Measurements from ENCODE around the gene OTUB1. TPM values are rescaled to one million over a fixed set of nuclear protein-coding genes. Genes with fewer than 3 reads are reported as not detected.

OTUB1 gene
- total and polyA plus RNA-seq, 4 donors = 37.0 to 67.9 (median 39.9) TPM

GRCh38 chr11:64015510-64015909 is 29.3 kb downstream of the OTUB1 start:
- DNase-seq = no peak
- H3K27ac ChIP-seq (ENCODE audit: low read depth in 1 of 2, low read length in 2 of 2) = no peak overlapping the region
- no peaks in the 10 kb centered on the region for H3K4me1 ChIP-seq (ENCODE audit: control insufficient read depth in 1 of 2, insufficient read depth in 2 of 2, low read length in 2 of 2)
- H3K4me3 ChIP-seq (ENCODE audit: low read length in 2 of 2) = no peak overlapping the region
- H3K36me3 ChIP-seq (ENCODE audit: control insufficient read depth in 1 of 2, insufficient read depth in 2 of 2, low read length in 1 of 2) = no peaks in the 10 kb centered on the region
- no peaks in the 10 kb centered on the region for H3K9me3 ChIP-seq (ENCODE audit: control insufficient read depth, low read length)
- no peak for ATAC-seq (ENCODE audit: low FRiP score)
- no peaks in the 10 kb centered on the region for H3K27me3 ChIP-seq (ENCODE audit: control insufficient read depth in 1 of 2, insufficient read depth in 2 of 2, low read length in 1 of 2)
- intact Hi-C loops (cut with DNase I) = loop anchor here in 1 of 2 donors (5.0 kb wide), 1 partner anchor 122 kb away; no protein-coding TSS in a partner anchor
- 83 to 86% methylated on average over 20 of the region's 20 CpGs for WGBS, 2 donors

GRCh38 chr11:64015935-64016845 is 30.0 kb downstream of the OTUB1 start:
- H3K4me3 ChIP-seq (ENCODE audit: low read length in 2 of 2) = no peak overlapping the region
- H3K36me3 ChIP-seq (ENCODE audit: control insufficient read depth in 1 of 2, insufficient read depth in 2 of 2, low read length in 1 of 2) = no peaks in the 10 kb centered on the region
- H3K9me3 ChIP-seq (ENCODE audit: control insufficient read depth, low read length) = no peaks in the 10 kb centered on the region
- WGBS, 2 donors = 89 to 90% methylated on average over 35 of the region's 35 CpGs
- no peak overlapping the region for H3K27ac ChIP-seq (ENCODE audit: low read depth in 1 of 2, low read length in 2 of 2)
- DNase-seq (no peak), ATAC-seq (ENCODE audit: low FRiP score) (no peak)
- H3K27me3 ChIP-seq (ENCODE audit: control insufficient read depth in 1 of 2, insufficient read depth in 2 of 2, low read length in 1 of 2) = no peaks in the 10 kb centered on the region
- H3K4me1 ChIP-seq (ENCODE audit: control insufficient read depth in 1 of 2, insufficient read depth in 2 of 2, low read length in 2 of 2) = no peaks in the 10 kb centered on the region
- intact Hi-C loops (cut with DNase I) = loop anchor here in 1 of 2 donors (5.0 kb wide), 1 partner anchor 121 kb away; no protein-coding TSS in a partner anchor

- Histone ChIP-seq H3K36me3 (ENCODE audit: control insufficient read depth in 1 of 2, insufficient read depth in 2 of 2, low read length in 1 of 2) (no peaks in the 10 kb centered on the region), H3K9me3 (ENCODE audit: control insufficient read depth, low read length) (no peaks in the 10 kb centered on the region), H3K4me1 (ENCODE audit: control insufficient read depth in 1 of 2, insufficient read depth in 2 of 2, low read length in 2 of 2) (no peaks in the 10 kb centered on the region), H3K27me3 (ENCODE audit: control insufficient read depth in 1 of 2, insufficient read depth in 2 of 2, low read length in 1 of 2) (no peaks in the 10 kb centered on the region), H3K27ac (ENCODE audit: low read depth in 1 of 2, low read length in 2 of 2) (no peak overlapping the region), H3K4me3 (ENCODE audit: low read length in 2 of 2) (no peak overlapping the region)
- DNase-seq (no peak), ATAC-seq (ENCODE audit: low FRiP score) (no peak)
- 88% methylated on average over 7 of the region's 7 CpGs for WGBS, 2 donors
- intact Hi-C loops (cut with DNase I) = loop anchor here in 1 of 2 donors (5.0 kb wide), 1 partner anchor 119 kb away; no protein-coding TSS in a partner anchor
Observed at GRCh38 chr11:64017945-64018224, 31.6 kb downstream of the OTUB1 start.

GRCh38 chr11:64018310-64018709 is 32.1 kb downstream of the OTUB1 start:
- ATAC-seq (ENCODE audit: low FRiP score) = no peak
- 85 to 88% methylated on average over 7 to 8 of the region's 8 CpGs for WGBS, 2 donors
- no peaks in the 10 kb centered on the region for H3K27me3 ChIP-seq (ENCODE audit: control insufficient read depth in 1 of 2, insufficient read depth in 2 of 2, low read length in 1 of 2)
- H3K4me1 ChIP-seq (ENCODE audit: control insufficient read depth in 1 of 2, insufficient read depth in 2 of 2, low read length in 2 of 2) = no peaks in the 10 kb centered on the region
- no peak overlapping the region for H3K27ac ChIP-seq (ENCODE audit: low read depth in 1 of 2, low read length in 2 of 2)
- H3K9me3 ChIP-seq (ENCODE audit: control insufficient read depth, low read length) = no peaks in the 10 kb centered on the region
- intact Hi-C loops (cut with DNase I) = loop anchor here in 1 of 2 donors (5.0 kb wide), 1 partner anchor 119 kb away; no protein-coding TSS in a partner anchor
- H3K4me3 ChIP-seq (ENCODE audit: low read length in 2 of 2) = no peak overlapping the region
- DNase-seq = no peak
- no peaks in the 10 kb centered on the region for H3K36me3 ChIP-seq (ENCODE audit: control insufficient read depth in 1 of 2, insufficient read depth in 2 of 2, low read length in 1 of 2)

GRCh38 chr11:64019106-64020037 is 33.1 kb downstream of the OTUB1 start:
- no peaks in the 10 kb centered on the region for H3K9me3 ChIP-seq (ENCODE audit: control insufficient read depth, low read length)
- H3K4me1 ChIP-seq (ENCODE audit: control insufficient read depth in 1 of 2, insufficient read depth in 2 of 2, low read length in 2 of 2) = no peaks in the 10 kb centered on the region
- H3K27ac ChIP-seq (ENCODE audit: low read depth in 1 of 2, low read length in 2 of 2) = no peak overlapping the region
- no peaks in the 10 kb centered on the region for H3K27me3 ChIP-seq (ENCODE audit: control insufficient read depth in 1 of 2, insufficient read depth in 2 of 2, low read length in 1 of 2)
- WGBS, 2 donors = 75 to 77% methylated on average over 25 to 27 of the region's 27 CpGs
- DNase-seq = no peak
- no peaks in the 10 kb centered on the region for H3K36me3 ChIP-seq (ENCODE audit: control insufficient read depth in 1 of 2, insufficient read depth in 2 of 2, low read length in 1 of 2)
- no peak overlapping the region for H3K4me3 ChIP-seq (ENCODE audit: low read length in 2 of 2)
- no peak for ATAC-seq (ENCODE audit: low FRiP score)
- intact Hi-C loops (cut with DNase I) = loop anchor here in 1 of 2 donors (5.0 kb wide), 1 partner anchor 118 kb away; no protein-coding TSS in a partner anchor

- Histone ChIP-seq H3K9me3 (ENCODE audit: control insufficient read depth, low read length) (no peaks in the 10 kb centered on the region), H3K4me3 (ENCODE audit: low read length in 2 of 2) (no peak overlapping the region), H3K27ac (ENCODE audit: low read depth in 1 of 2, low read length in 2 of 2) (no peak overlapping the region), H3K4me1 (ENCODE audit: control insufficient read depth in 1 of 2, insufficient read depth in 2 of 2, low read length in 2 of 2) (no peaks in the 10 kb centered on the region), H3K27me3 (ENCODE audit: control insufficient read depth in 1 of 2, insufficient read depth in 2 of 2, low read length in 1 of 2) (no peaks in the 10 kb centered on the region), H3K36me3 (ENCODE audit: control insufficient read depth in 1 of 2, insufficient read depth in 2 of 2, low read length in 1 of 2) (no peaks in the 10 kb centered on the region)
- intact Hi-C loops (cut with DNase I) = no loop called here
- DNase-seq = no peak
- WGBS, 2 donors = 80 to 81% methylated on average over 20 to 22 of the region's 22 CpGs
- peak; percentile 14 for ATAC-seq (ENCODE audit: low FRiP score)
Observed at GRCh38 chr11:64020976-64021756, 34.9 kb downstream of the OTUB1 start.

GRCh38 chr11:64021757-64022093 is 35.5 kb downstream of the OTUB1 start:
- Histone ChIP-seq H3K4me1 (ENCODE audit: control insufficient read depth in 1 of 2, insufficient read depth in 2 of 2, low read length in 2 of 2) (no peaks in the 10 kb centered on the region), H3K27ac (ENCODE audit: low read depth in 1 of 2, low read length in 2 of 2) (no peak overlapping the region), H3K27me3 (ENCODE audit: control insufficient read depth in 1 of 2, insufficient read depth in 2 of 2, low read length in 1 of 2) (no peaks in the 10 kb centered on the region), H3K4me3 (ENCODE audit: low read length in 2 of 2) (no peak overlapping the region), H3K9me3 (ENCODE audit: control insufficient read depth, low read length) (no peaks in the 10 kb centered on the region), H3K36me3 (ENCODE audit: control insufficient read depth in 1 of 2, insufficient read depth in 2 of 2, low read length in 1 of 2) (no peaks in the 10 kb centered on the region)
- 57 to 63% methylated on average over 8 to 10 of the region's 10 CpGs for WGBS, 2 donors
- intact Hi-C loops (cut with DNase I) = no loop called here
- DNase-seq (no peak), ATAC-seq (ENCODE audit: low FRiP score) (no peak)

GRCh38 chr11:64022125-64022784 is 36.0 kb downstream of the OTUB1 start:
- Histone ChIP-seq H3K4me1 (ENCODE audit: control insufficient read depth in 1 of 2, insufficient read depth in 2 of 2, low read length in 2 of 2) (no peaks in the 10 kb centered on the region), H3K36me3 (ENCODE audit: control insufficient read depth in 1 of 2, insufficient read depth in 2 of 2, low read length in 1 of 2) (no peaks in the 10 kb centered on the region), H3K9me3 (ENCODE audit: control insufficient read depth, low read length) (no peaks in the 10 kb centered on the region), H3K27me3 (ENCODE audit: control insufficient read depth in 1 of 2, insufficient read depth in 2 of 2, low read length in 1 of 2) (no peaks in the 10 kb centered on the region), H3K27ac (ENCODE audit: low read depth in 1 of 2, low read length in 2 of 2) (no peak overlapping the region), H3K4me3 (ENCODE audit: low read length in 2 of 2) (no peak overlapping the region)
- DNase-seq (no peak), ATAC-seq (ENCODE audit: low FRiP score) (no peak)
- intact Hi-C loops (cut with DNase I) = no loop called here
- 85 to 89% methylated on average over 14 of the region's 14 CpGs for WGBS, 2 donors
